Measurements from ENCODE around the gene PDLIM1. TPM values are rescaled to one million over a fixed set of nuclear protein-coding genes. Genes with fewer than 3 reads are reported as not detected.
"Not testable (repeated sequence)": the region's sequence is repeated elsewhere in the genome, so short reads cannot be mapped to it uniquely, and the experiment has no call there.

Gene PDLIM1
- total and polyA plus RNA-seq, 10 donors = 101 to 225 (median 168) TPM

DNA sequence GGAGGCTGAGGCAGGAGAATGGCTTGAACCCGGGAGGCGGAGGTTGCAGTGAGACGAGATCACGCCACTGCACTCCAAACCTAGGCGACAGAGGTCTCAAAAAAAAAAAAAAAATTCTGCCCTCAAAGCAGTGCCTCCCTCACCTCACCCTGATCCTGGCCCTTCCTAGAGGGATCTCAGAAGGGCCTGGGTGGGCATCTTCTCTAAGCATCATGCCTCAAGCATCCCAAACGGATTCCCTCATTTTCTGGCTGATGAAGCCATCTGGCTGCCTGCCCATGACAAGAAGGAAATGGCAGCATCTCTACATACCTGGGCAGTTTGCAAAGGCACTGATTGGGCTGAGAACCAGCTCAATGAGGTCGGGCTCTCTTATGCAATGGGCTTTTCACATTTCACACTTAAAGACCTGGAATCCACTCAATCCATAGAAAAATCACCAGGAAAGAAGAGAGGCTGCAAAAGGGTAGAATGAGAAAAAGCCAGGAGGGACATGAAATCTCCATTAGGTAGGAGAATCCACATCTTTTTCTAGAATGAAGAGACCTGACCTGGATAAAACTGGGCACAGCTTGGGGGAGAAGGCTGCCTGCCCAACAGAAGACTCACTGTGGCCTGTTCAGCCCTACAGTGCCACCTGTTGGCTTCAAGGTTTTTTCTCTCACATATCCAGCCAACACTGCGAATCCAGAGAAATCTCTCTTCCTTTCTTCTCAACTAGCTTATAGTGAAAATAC, 48.1 kb downstream of the PDLIM1 start:
- Histone ChIP-seq H3K4me3 (no peak overlapping the region), H3K27me3 (replicated peaks in 1 of 7) (no peaks in the 10 kb centered on the region), H3K36me3 (peaks cover 0 to 99% (median 72%) of the 10 kb centered on the region in 6 donors), H3K9me3 (no peaks in the 10 kb centered on the region), H3K27ac (no peak overlapping the region), H3K4me1 (peaks cover 6 to 24% (median 14%) of the 10 kb centered on the region in 6 donors)
- DNase-seq = peak; percentile 18
- intact Hi-C loops (cut with DNase I; ENCODE audit: low total_unique reads) = no loop called here
- TF ChIP-seq POLR2A (IDR thresholded peaks at IDR 0.05) = no peak
- TF ChIP-seq, protein P1, sequence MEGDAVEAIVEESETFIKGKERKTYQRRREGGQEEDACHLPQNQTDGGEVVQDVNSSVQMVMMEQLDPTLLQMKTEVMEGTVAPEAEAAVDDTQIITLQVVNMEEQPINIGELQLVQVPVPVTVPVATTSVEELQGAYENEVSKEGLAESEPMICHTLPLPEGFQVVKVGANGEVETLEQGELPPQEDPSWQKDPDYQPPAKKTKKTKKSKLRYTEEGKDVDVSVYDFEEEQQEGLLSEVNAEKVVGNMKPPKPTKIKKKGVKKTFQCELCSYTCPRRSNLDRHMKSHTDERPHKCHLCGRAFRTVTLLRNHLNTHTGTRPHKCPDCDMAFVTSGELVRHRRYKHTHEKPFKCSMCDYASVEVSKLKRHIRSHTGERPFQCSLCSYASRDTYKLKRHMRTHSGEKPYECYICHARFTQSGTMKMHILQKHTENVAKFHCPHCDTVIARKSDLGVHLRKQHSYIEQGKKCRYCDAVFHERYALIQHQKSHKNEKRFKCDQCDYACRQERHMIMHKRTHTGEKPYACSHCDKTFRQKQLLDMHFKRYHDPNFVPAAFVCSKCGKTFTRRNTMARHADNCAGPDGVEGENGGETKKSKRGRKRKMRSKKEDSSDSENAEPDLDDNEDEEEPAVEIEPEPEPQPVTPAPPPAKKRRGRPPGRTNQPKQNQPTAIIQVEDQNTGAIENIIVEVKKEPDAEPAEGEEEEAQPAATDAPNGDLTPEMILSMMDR (IDR thresholded peaks at IDR 0.05 in 8 of 11, conservative IDR thresholded peaks at IDR 0.05 in 3 of 11) = peak in 6 of 11 experiments; percentile 13 to 37 (median 26)
- WGBS, 5 donors = 63 to 89% (median 83%) methylated on average over 5 to 8 of the region's 8 CpGs

DNA sequence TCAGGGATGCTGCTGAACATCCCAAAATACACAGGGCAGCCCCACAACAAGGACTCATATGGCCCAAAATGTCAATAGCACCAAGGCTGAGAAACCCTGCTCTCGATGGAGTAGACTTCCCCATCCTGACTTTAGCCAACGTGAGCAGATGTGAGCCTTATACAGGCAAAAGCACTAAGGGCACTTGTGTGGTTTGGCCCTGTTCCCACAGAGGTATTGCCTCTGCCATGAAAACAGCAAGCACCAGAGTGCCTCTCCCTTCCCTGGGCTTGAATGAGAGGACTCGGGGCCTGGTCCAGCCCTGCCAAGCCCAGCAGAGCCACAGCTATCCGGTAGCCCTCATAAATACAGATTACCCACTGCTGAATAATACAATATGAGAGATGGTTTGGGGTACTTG, 49.3 kb downstream of the PDLIM1 start:
- intact Hi-C loops (cut with DNase I; ENCODE audit: low total_unique reads) = no loop called here

DNA sequence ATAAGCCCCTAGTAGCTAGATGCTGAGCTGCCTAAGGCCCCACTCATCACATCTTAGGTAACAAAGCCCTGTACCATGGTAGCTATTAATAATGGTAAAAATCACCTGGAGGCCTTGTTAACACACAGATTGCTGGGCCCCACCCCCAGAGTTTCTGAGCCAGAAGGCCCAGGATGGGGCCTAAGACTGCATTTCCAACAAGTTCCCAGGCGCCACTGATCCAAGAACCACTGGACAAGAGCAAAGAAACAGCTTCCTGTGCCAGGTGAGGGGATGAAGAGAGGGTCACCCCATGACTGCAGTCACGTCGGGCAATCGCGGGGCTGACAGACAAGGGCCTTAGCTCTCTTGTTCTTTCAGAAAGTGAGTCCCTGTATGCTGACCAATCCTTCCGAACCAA, 50.0 kb downstream of the PDLIM1 start:
- no peak overlapping the region for H3K4me3 ChIP-seq
- peaks cover 0 to 15% (median 3%) of the 10 kb centered on the region in 6 donors for H3K4me1 ChIP-seq
- intact Hi-C loops (cut with DNase I; ENCODE audit: low total_unique reads) = no loop called here
- no peaks in the 10 kb centered on the region for H3K9me3 ChIP-seq
- peaks cover 0 to 100% (median 76%) of the 10 kb centered on the region in 6 donors for H3K36me3 ChIP-seq
- no peaks in the 10 kb centered on the region for H3K27me3 ChIP-seq (replicated peaks in 1 of 7)
- H3K27ac ChIP-seq = no peak overlapping the region
- peak; percentile 61 for DNase-seq
- TF ChIP-seq, protein P1 (IDR thresholded peaks at IDR 0.05 in 8 of 11, conservative IDR thresholded peaks at IDR 0.05 in 3 of 11) = no peak
- TF ChIP-seq POLR2A (IDR thresholded peaks at IDR 0.05) = no peak
- TF ChIP-seq POLR2AphosphoS5 (IDR thresholded peaks at IDR 0.05) = no peak
- WGBS, 5 donors = 83 to 100% (median 97%) methylated on average over 5 to 6 of the region's 6 CpGs

More for the DNA sequence above, 49.3 kb downstream of the PDLIM1 start:
- Histone ChIP-seq H3K27me3 (replicated peaks in 1 of 7) (no peaks in the 10 kb centered on the region), H3K9me3 (no peaks in the 10 kb centered on the region), H3K27ac (no peak overlapping the region), H3K4me1 (peaks cover 0 to 15% (median 4%) of the 10 kb centered on the region in 6 donors), H3K36me3 (peaks cover 0 to 99% (median 79%) of the 10 kb centered on the region in 6 donors), H3K4me3 (no peak overlapping the region)
- WGBS, 5 donors = 37 to 78% (median 63%) methylated on average over 2 to 4 of the region's 4 CpGs
- DNase-seq = no peak
- TF ChIP-seq, protein P1 (IDR thresholded peaks at IDR 0.05 in 8 of 11, conservative IDR thresholded peaks at IDR 0.05 in 3 of 11) = no peak
- TF ChIP-seq POLR2AphosphoS5 (IDR thresholded peaks at IDR 0.05) (no peak), POLR2A (IDR thresholded peaks at IDR 0.05) (no peak)

DNA sequence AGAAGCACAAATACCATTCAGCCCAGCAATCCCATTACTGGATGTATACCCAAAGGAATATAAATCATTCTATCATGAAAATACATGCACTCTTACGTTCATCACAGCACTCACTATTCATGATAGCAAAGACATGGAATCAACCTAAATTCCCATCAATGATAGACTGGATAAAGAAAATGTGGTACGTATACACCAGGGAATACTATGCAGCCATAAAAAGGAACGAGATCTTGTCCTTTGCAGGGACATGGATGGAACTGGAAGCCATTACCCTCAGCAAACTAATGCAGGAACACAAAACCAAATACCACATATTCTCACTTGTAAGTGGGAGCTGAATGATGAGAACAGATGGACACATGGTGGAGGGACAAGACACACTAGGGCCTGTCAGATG, 50.7 kb downstream of the PDLIM1 start:
- 80 to 98% (median 95%) methylated on average over 3 of the region's 3 CpGs for WGBS, 5 donors
- intact Hi-C loops (cut with DNase I; ENCODE audit: low total_unique reads); H3K27ac ChIP-seq; H3K9me3 ChIP-seq; DNase-seq; H3K27me3 ChIP-seq (replicated peaks in 1 of 7); H3K4me3 ChIP-seq: not testable (repeated sequence)
- Histone ChIP-seq H3K4me1 (peaks cover 0 to 13% (median 3%) of the 10 kb centered on the region in 6 donors), H3K36me3 (peaks cover 0 to 100% (median 70%) of the 10 kb centered on the region in 6 donors)
